ENCODE measurements around the gene HORMAD2.

DNA sequence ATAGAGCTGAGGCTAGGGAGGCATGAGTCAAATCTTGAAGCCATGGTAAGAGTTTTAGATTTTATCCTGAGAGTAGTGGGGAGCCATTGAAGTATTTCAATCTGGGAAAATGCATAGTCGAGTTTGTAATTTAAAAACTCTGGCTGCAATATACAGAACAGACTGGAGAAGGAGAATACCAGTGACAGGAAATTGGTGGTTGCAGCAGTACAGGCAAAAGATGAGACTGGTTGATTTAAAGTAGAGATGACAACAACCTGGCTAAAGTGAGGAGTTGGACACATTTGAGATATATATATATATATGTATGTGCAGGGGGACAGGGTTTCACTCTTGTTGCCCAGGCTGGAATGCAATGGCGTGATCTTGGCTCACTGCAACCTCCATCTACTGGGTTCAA, 6.2 kb downstream of the HORMAD2 start:
- TF ChIP-seq CEBPB (IDR thresholded peaks at IDR 0.05) (no peak), NFIC (IDR thresholded peaks at IDR 0.05) (no peak), EP300 (IDR thresholded peaks at IDR 0.05; ENCODE audit: borderline replicate concordance) (no peak), TAF1 (IDR thresholded peaks at IDR 0.05; ENCODE audit: low read depth) (no peak), CREB1 (IDR thresholded peaks at IDR 0.05; ENCODE audit: low read depth) (no peak), TEAD4 (IDR thresholded peaks at IDR 0.05) (no peak), RAD21 (IDR thresholded peaks at IDR 0.05; ENCODE audit: low read depth) (no peak), FOXM1 (IDR thresholded peaks at IDR 0.05; ENCODE audit: borderline replicate concordance, low read depth) (no peak)
- TF ChIP-seq, protein P1, sequence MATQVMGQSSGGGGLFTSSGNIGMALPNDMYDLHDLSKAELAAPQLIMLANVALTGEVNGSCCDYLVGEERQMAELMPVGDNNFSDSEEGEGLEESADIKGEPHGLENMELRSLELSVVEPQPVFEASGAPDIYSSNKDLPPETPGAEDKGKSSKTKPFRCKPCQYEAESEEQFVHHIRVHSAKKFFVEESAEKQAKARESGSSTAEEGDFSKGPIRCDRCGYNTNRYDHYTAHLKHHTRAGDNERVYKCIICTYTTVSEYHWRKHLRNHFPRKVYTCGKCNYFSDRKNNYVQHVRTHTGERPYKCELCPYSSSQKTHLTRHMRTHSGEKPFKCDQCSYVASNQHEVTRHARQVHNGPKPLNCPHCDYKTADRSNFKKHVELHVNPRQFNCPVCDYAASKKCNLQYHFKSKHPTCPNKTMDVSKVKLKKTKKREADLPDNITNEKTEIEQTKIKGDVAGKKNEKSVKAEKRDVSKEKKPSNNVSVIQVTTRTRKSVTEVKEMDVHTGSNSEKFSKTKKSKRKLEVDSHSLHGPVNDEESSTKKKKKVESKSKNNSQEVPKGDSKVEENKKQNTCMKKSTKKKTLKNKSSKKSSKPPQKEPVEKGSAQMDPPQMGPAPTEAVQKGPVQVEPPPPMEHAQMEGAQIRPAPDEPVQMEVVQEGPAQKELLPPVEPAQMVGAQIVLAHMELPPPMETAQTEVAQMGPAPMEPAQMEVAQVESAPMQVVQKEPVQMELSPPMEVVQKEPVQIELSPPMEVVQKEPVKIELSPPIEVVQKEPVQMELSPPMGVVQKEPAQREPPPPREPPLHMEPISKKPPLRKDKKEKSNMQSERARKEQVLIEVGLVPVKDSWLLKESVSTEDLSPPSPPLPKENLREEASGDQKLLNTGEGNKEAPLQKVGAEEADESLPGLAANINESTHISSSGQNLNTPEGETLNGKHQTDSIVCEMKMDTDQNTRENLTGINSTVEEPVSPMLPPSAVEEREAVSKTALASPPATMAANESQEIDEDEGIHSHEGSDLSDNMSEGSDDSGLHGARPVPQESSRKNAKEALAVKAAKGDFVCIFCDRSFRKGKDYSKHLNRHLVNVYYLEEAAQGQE (IDR thresholded peaks at IDR 0.05; ENCODE audit: low read depth): no peak
- TF ChIP-seq, protein P2, sequence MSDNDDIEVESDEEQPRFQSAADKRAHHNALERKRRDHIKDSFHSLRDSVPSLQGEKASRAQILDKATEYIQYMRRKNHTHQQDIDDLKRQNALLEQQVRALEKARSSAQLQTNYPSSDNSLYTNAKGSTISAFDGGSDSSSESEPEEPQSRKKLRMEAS (IDR thresholded peaks at IDR 0.05): no peak
